Measurements from ENCODE around the gene WDFY3. TPM values are rescaled to one million over a fixed set of nuclear protein-coding genes. Genes with fewer than 3 reads are reported as not detected.

The WDFY3 gene
- total and polyA plus RNA-seq, 2 of the 13 experiments (the other 11 are each of a cell fraction or from before 2014, with no cell fraction given), result 16.7 to 24.5 TPM

DNA sequence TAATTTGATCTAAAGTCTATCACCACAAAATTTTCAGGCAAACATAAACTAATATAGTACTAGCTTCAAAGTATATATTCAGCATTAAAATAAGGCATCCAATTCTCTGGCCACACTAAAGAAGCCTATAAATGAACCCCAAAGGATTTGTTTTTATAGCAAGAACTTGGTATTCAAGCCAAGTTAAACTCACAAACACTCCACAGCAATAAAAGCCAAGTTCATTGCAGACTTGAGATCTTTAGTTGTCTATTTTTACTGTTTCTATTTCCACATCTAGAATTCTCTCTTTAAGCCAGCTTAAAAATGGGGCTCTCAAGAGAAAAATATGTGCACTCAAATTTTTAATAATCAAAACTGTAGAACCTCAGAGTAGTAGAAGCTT is 51.1 kb downstream of the WDFY3 start (continued):
- TF ChIP-seq, protein P1, sequence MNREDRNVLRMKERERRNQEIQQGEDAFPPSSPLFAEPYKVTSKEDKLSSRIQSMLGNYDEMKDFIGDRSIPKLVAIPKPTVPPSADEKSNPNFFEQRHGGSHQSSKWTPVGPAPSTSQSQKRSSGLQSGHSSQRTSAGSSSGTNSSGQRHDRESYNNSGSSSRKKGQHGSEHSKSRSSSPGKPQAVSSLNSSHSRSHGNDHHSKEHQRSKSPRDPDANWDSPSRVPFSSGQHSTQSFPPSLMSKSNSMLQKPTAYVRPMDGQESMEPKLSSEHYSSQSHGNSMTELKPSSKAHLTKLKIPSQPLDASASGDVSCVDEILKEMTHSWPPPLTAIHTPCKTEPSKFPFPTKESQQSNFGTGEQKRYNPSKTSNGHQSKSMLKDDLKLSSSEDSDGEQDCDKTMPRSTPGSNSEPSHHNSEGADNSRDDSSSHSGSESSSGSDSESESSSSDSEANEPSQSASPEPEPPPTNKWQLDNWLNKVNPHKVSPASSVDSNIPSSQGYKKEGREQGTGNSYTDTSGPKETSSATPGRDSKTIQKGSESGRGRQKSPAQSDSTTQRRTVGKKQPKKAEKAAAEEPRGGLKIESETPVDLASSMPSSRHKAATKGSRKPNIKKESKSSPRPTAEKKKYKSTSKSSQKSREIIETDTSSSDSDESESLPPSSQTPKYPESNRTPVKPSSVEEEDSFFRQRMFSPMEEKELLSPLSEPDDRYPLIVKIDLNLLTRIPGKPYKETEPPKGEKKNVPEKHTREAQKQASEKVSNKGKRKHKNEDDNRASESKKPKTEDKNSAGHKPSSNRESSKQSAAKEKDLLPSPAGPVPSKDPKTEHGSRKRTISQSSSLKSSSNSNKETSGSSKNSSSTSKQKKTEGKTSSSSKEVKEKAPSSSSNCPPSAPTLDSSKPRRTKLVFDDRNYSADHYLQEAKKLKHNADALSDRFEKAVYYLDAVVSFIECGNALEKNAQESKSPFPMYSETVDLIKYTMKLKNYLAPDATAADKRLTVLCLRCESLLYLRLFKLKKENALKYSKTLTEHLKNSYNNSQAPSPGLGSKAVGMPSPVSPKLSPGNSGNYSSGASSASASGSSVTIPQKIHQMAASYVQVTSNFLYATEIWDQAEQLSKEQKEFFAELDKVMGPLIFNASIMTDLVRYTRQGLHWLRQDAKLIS (CRISPR knock-in tag; IDR thresholded peaks at IDR 0.05), result no peak
- no peak for TF ChIP-seq TBL1XR1 (IDR thresholded peaks at IDR 0.05; ENCODE audit: borderline replicate concordance, low read length, partially characterized antibody)
- no peak for TF ChIP-seq KLF16 (CRISPR knock-in tag; IDR thresholded peaks at IDR 0.05)
- no peak for TF ChIP-seq ZC3H13 (CRISPR knock-in tag; IDR thresholded peaks at IDR 0.05)
- TF ChIP-seq HOXA3 (CRISPR knock-in tag; IDR thresholded peaks at IDR 0.05), result no peak
- TF ChIP-seq JUND (CRISPR knock-in tag; IDR thresholded peaks at IDR 0.05), result no peak
- no peak for TF ChIP-seq IRX3 (CRISPR knock-in tag; IDR thresholded peaks at IDR 0.05; ENCODE audit: borderline replicate concordance, low read depth)

DNA sequence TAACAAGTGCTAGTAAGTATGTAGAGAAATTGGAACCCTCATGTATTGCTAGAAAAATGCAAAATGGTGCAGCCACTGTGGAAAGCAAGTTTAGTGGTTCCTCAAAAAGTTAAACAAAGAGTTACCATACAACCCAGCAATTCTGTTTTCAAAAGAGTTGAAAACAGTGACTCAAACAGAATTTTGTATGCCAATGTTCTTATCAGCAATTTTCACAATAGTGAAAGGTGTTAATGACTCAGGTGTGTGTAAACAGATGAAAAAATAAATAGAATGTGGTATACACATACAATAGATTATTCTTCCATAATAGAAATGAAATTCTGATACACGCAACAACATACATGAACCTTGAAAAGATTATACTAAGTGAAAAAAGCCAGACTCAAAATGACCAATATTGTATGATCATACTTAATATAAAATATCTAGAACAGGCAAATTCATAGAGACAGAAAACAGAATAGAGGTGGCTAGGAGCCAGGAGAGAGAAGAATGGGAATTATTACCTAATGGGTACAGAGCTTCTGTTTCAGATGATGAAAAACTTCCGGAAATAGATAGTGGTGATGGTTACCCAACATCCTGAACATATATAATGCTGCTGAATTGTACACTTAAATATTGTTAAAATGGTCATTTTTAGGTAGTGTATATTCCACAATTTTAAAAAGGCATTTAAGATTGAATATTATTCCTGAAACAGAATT is 51.6 kb downstream of the WDFY3 start:
- no peaks in the 10 kb centered on the region for H3K27me3 ChIP-seq (ENCODE audit: control insufficient read depth in 1 of 2, insufficient read depth in 2 of 2, low read length in 2 of 2)

More for the DNA sequence above, 51.6 kb downstream of the WDFY3 start:
- peaks cover 0 to 12% of the 10 kb centered on the region in 2 experiments; a peak in 1 of 5 replicates for H3K36me3 ChIP-seq (replicated peaks in 1 of 2; ENCODE audit: control insufficient read depth in 1 of 2, insufficient read depth in 2 of 2, low read length in 2 of 2)
- H3K4me2 ChIP-seq (ENCODE audit: low read depth, low read length), result no peak overlapping the region
- DNase-seq (ENCODE audit: low spot score) (no peak), ATAC-seq (no peak), FAIRE-seq (no peak)
- H3K79me2 ChIP-seq (ENCODE audit: insufficient read depth, low read length), result peaks cover 2% of the 10 kb centered on the region
- intact Hi-C loops (cut with micrococcal nuclease; ENCODE audit: unreplicated experiment) (no loop called here), in situ Hi-C loops (cut with HindIII; ENCODE audit: extremely low pct_ligation_motif_present, low pct_unique_long_range_greater_than_20kb) (no loop called here)
- no peaks in the 10 kb centered on the region for H3K4me1 ChIP-seq (ENCODE audit: insufficient read depth, low read length)
- no peaks in the 10 kb centered on the region for H4K20me1 ChIP-seq (ENCODE audit: insufficient read depth, low read length)
- H3K9ac ChIP-seq (ENCODE audit: insufficient read depth, low read depth, low read length), result no peak overlapping the region
- TF ChIP-seq YEATS4 (CRISPR knock-in tag; IDR thresholded peaks at IDR 0.05; ENCODE audit: borderline replicate concordance) (no peak), RAD51 (IDR thresholded peaks at IDR 0.05; ENCODE audit: borderline replicate concordance) (no peak), SALL2 (CRISPR knock-in tag; IDR thresholded peaks at IDR 0.05) (no peak), HMG20B (CRISPR knock-in tag; conservative IDR thresholded peaks at IDR 0.05) (no peak), KLF12 (CRISPR knock-in tag; IDR thresholded peaks at IDR 0.05; ENCODE audit: borderline replicate concordance) (no peak), CREM (IDR thresholded peaks at IDR 0.05) (no peak), CREM (CRISPR knock-in tag; IDR thresholded peaks at IDR 0.05) (no peak), ZNF230 (CRISPR knock-in tag; IDR thresholded peaks at IDR 0.05) (no peak)
- TF ChIP-seq, protein P2, sequence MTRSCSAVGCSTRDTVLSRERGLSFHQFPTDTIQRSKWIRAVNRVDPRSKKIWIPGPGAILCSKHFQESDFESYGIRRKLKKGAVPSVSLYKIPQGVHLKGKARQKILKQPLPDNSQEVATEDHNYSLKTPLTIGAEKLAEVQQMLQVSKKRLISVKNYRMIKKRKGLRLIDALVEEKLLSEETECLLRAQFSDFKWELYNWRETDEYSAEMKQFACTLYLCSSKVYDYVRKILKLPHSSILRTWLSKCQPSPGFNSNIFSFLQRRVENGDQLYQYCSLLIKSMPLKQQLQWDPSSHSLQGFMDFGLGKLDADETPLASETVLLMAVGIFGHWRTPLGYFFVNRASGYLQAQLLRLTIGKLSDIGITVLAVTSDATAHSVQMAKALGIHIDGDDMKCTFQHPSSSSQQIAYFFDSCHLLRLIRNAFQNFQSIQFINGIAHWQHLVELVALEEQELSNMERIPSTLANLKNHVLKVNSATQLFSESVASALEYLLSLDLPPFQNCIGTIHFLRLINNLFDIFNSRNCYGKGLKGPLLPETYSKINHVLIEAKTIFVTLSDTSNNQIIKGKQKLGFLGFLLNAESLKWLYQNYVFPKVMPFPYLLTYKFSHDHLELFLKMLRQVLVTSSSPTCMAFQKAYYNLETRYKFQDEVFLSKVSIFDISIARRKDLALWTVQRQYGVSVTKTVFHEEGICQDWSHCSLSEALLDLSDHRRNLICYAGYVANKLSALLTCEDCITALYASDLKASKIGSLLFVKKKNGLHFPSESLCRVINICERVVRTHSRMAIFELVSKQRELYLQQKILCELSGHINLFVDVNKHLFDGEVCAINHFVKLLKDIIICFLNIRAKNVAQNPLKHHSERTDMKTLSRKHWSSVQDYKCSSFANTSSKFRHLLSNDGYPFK (CRISPR knock-in tag; IDR thresholded peaks at IDR 0.05; ENCODE audit: borderline replicate concordance), result no peak
- ChIA-PET CTCF (ENCODE audit: low intra/inter-chr PET ratio, low total read pairs) (no interaction called here), POLR2A (no interaction called here)
- H3K4me3 ChIP-seq (replicated peaks in 1 of 3; ENCODE audit: insufficient read depth in 1 of 3, low read depth in 2 of 3, low read length in 3 of 3), result no peak overlapping the region
- 93% methylated on average over 2 of the region's 2 CpGs for WGBS (ENCODE audit: low lambda C conversion rate)
- no peak overlapping the region for H2AFZ ChIP-seq (ENCODE audit: low read length)
- BruUV-seq (replicated peaks), result no TSS peak
- H3K27ac ChIP-seq (ENCODE audit: extremely low read length, insufficient read depth, low read length), result no peak overlapping the region
- H3K9me3 ChIP-seq (ENCODE audit: low read length), result no peaks in the 10 kb centered on the region
